DND-41 (cell line): Measurements from ENCODE around the gene PAK5.

Experiments used
- ATAC-seq: fragments of 200-7000 bp; cut with Tn5 transposase; 3 replicates; pipeline ENCODE4 v1.9.1; 2021; ENCODE audit warnings: low read depth; ENCODE audit not compliant: insufficient read depth
- DNase-seq: peaks from one replicate; pipeline ENCODE4 v3.0.0-alpha.2; 2020
- H2AFZ ChIP-seq: 2 replicates; pipeline ENCODE4 v1.6.0; 2012; ENCODE audit warnings: low read depth, low read length
- H3K27ac ChIP-seq: 2 replicates; pipeline ENCODE4 v1.5.1; 2012; ENCODE audit warnings: low read length, inconsistent platforms
- H3K27me3 ChIP-seq: fragments of 200-600 bp; sonication (generic); 2 replicates; pipeline ENCODE4 v1.6.0; 2012; ENCODE audit warnings: low read length, mild to moderate bottlenecking, inconsistent platforms; ENCODE audit not compliant: insufficient read depth, poor library complexity
- H3K36me3 ChIP-seq: 2 replicates; pipeline ENCODE4 v1.5.1; 2012; ENCODE audit warnings: low read length, inconsistent platforms; ENCODE audit not compliant: insufficient read depth
- H3K4me1 ChIP-seq: 2 replicates; pipeline ENCODE4 v1.5.1; 2012; ENCODE audit warnings: mild to moderate bottlenecking, low read length; ENCODE audit not compliant: insufficient read depth
- H3K4me2 ChIP-seq: 2 replicates; pipeline ENCODE4 v1.6.0; 2012; ENCODE audit warnings: mild to moderate bottlenecking, moderate library complexity, low read length, inconsistent platforms; ENCODE audit not compliant: insufficient read depth
- H3K4me3 ChIP-seq, 2 experiments: fragments of 200-600 bp in 1 of 2; shearing (Covaris generic) in 1 of 2; 2 replicates each; pipeline ENCODE4 v1.5.1; 2012 to 2016; ENCODE audit warnings: inconsistent platforms in 2 of 2, low read length in 2 of 2, mild to moderate bottlenecking in 2 of 2, low read depth in 1 of 2, moderate library complexity in 1 of 2
- H3K79me2 ChIP-seq: 2 replicates; pipeline ENCODE4 v1.6.0; 2012; ENCODE audit warnings: low read length, inconsistent platforms; ENCODE audit not compliant: insufficient read depth
- H3K9ac ChIP-seq: 2 replicates; pipeline ENCODE4 v1.6.0; 2012; ENCODE audit warnings: low read depth, mild to moderate bottlenecking, inconsistent platforms, low read length, moderate library complexity
- H3K9me3 ChIP-seq: 2 replicates; pipeline ENCODE4 v1.5.1; 2012; ENCODE audit warnings: low read length, moderate library complexity, mild to moderate bottlenecking, inconsistent platforms; ENCODE audit not compliant: insufficient read depth, severe bottlenecking
- H4K20me1 ChIP-seq: 2 replicates; pipeline ENCODE4 v1.6.0; 2012; ENCODE audit warnings: low read length; ENCODE audit not compliant: insufficient read depth
- CTCF ChIP-seq: IDR thresholded peaks from 2 replicates; pipeline ENCODE4 v1.5.1; 2012; ENCODE audit warnings: borderline replicate concordance, low read length, moderate library complexity, mild to moderate bottlenecking; ENCODE audit not compliant: poor library complexity, severe bottlenecking; ENCODE audit errors: extremely low read depth
- EZH2 ChIP-seq: IDR thresholded peaks from 3 replicates; pipeline ENCODE4 v1.6.1; 2012; ENCODE audit warnings: borderline replicate concordance, low read depth, mild to moderate bottlenecking, moderate library complexity, low read length, inconsistent platforms; ENCODE audit not compliant: severe bottlenecking

PAK5 gene

GRCh38 chr20:9705722-9706476 is 133.0 kb downstream of the PAK5 start:
- Histone ChIP-seq H3K27me3 (no peaks in the 10 kb centered on the region), H2AFZ (no peak overlapping the region), H3K9me3 (no peaks in the 10 kb centered on the region), H3K36me3 (no peaks in the 10 kb centered on the region), H3K27ac (no peak overlapping the region), H3K4me3 (no peak overlapping the region), H3K4me2 (no peak overlapping the region), H4K20me1 (no peaks in the 10 kb centered on the region), H3K79me2 (no peaks in the 10 kb centered on the region), H3K9ac (no peak overlapping the region), H3K4me1 (no peaks in the 10 kb centered on the region)
- DNase-seq (no peak), ATAC-seq (no peak)
- TF ChIP-seq EZH2 (no peak), CTCF (no peak)

GRCh38 chr20:9699181-9699580 is 139.7 kb downstream of the PAK5 start:
- ATAC-seq: no peak
- no peaks in the 10 kb centered on the region for H3K79me2 ChIP-seq

DNA sequence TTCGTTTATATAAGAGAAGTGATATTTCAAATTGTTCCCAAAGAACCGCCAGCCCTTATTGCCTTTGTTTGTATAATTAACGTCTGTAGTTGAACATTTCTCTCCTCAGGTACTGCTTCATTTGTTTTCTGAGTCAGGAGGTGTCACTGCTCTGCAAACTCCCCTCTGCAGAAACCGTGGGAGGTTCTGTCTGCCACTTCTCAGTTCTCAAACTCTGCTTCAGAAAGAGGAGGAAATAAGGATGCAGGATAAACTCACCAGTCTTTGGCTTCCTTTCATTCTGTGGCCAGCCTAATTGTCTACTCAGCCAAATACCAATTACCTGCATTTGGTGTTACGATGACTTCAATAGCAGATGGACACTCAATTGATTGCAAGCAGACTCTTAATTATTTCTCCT is 149.8 kb downstream of the PAK5 start:
- H3K79me2 ChIP-seq: no peaks in the 10 kb centered on the region
- H3K36me3 ChIP-seq: no peaks in the 10 kb centered on the region
- no peak for DNase-seq
- H3K9me3 ChIP-seq: no peaks in the 10 kb centered on the region
- TF ChIP-seq EZH2: no peak
- TF ChIP-seq CTCF: no peak
- no peaks in the 10 kb centered on the region for H3K27me3 ChIP-seq
- H3K4me1 ChIP-seq: no peaks in the 10 kb centered on the region
- no peak overlapping the region for H2AFZ ChIP-seq
- H3K4me2 ChIP-seq: no peak overlapping the region
- ATAC-seq: no peak
- H4K20me1 ChIP-seq: no peaks in the 10 kb centered on the region
- no peak overlapping the region for H3K9ac ChIP-seq
- no peak overlapping the region for H3K4me3 ChIP-seq
- H3K27ac ChIP-seq: no peak overlapping the region

More at GRCh38 chr20:9699181-9699580, 139.7 kb downstream of the PAK5 start:
- no peak overlapping the region for H3K4me3 ChIP-seq
- H3K27ac ChIP-seq: no peak overlapping the region
- H3K4me1 ChIP-seq: no peaks in the 10 kb centered on the region
- H3K9me3 ChIP-seq: no peaks in the 10 kb centered on the region
- no peaks in the 10 kb centered on the region for H4K20me1 ChIP-seq
- TF ChIP-seq EZH2: no peak
- TF ChIP-seq CTCF: no peak
- H2AFZ ChIP-seq: no peak overlapping the region
- DNase-seq: no peak
- H3K36me3 ChIP-seq: no peaks in the 10 kb centered on the region
- no peak overlapping the region for H3K9ac ChIP-seq
- peaks cover 3% of the 10 kb centered on the region for H3K27me3 ChIP-seq
- no peak overlapping the region for H3K4me2 ChIP-seq
